Activated CD8-positive, alpha-beta T cell treated with anti-CD3 and anti-CD28 coated beads for 36 hours (primary cell): ENCODE results near the gene POU2F1. TPM values are rescaled to one million over a fixed set of nuclear protein-coding genes. Genes with fewer than 3 reads are reported as not detected.
A peak's percentile ranks its signal among the peaks of the same experiment; 100 is the strongest.

Experiments
- ATAC-seq: fragments of 200-7000 bp; cut with Tn5 transposase; one replicate; pipeline ENCODE4 v1.10.0; 2021; ENCODE audit warnings: mild to moderate bottlenecking, moderate library complexity
- CTCF ChIA-PET: fragments of 350-600 bp; sonication (Branson Sonifier 250); formaldehyde crosslinking; loops from one replicate; lab custom pipeline; 2021; ENCODE audit warnings: antibody characterized with exemption; lab: Charles Lee
- POLR2A ChIA-PET: fragments of 350-600 bp; sonication (Branson Sonifier 250); formaldehyde crosslinking; loops from one replicate; lab custom pipeline; 2021; ENCODE audit warnings: antibody characterized with exemption; lab: Charles Lee
- DNase-seq: peaks from one replicate; pipeline ENCODE4 v3.0.0-alpha.2; 2020
- H3K27ac Mint-ChIP-seq: one replicate; pipeline ENCODE4 v1.8.0; 2021; ENCODE audit warnings: mild to moderate bottlenecking, mixed read lengths
- H3K27me3 Mint-ChIP-seq: one replicate; pipeline ENCODE4 v1.8.0; 2021; ENCODE audit warnings: mixed read lengths
- H3K36me3 Mint-ChIP-seq: one replicate; pipeline ENCODE4 v1.8.0; 2021; ENCODE audit warnings: low read depth, mixed read lengths
- H3K4me1 Mint-ChIP-seq: one replicate; pipeline ENCODE4 v1.8.0; 2021; ENCODE audit warnings: low read depth, mixed read lengths
- H3K4me3 Mint-ChIP-seq: one replicate; pipeline ENCODE4 v1.8.0; 2021; ENCODE audit warnings: mild to moderate bottlenecking, moderate library complexity, mixed read lengths
- H3K9me3 Mint-ChIP-seq: one replicate; pipeline ENCODE4 v1.8.0; 2021; ENCODE audit warnings: mixed read lengths
- CTCF ChIP-seq: fragments of 200-600 bp; IDR thresholded peaks from one replicate; pipeline ENCODE4 v1.8.0; 2022; ENCODE audit warnings: antibody characterized with exemption, mild to moderate bottlenecking
- intact Hi-C: fragments of 100-400 bp; cut with micrococcal nuclease; formaldehyde crosslinking; loops from one replicate; pipeline ENCODE4 v1.10.0; 2022
- total RNA-seq, 2 experiments: library from RNA; stranded (reverse); gene quantifications; one replicate each; pipeline ENCODE4 v1.2.3, GENCODE V29; 2021

POU2F1 gene
- total RNA-seq, 2 experiments from 2014 or later = 23.6 to 24.2 TPM

GRCh38 chr1:167430134-167430848, 209.6 kb downstream of the POU2F1 start:
- no peak for TF ChIP-seq CTCF
- no peak overlapping the region for H3K4me3 Mint-ChIP-seq
- no peaks in the 10 kb centered on the region for H3K27me3 Mint-ChIP-seq
- no peaks in the 10 kb centered on the region for H3K9me3 Mint-ChIP-seq
- peak overlapping the region; percentile 84 for H3K27ac Mint-ChIP-seq
- DNase-seq = no peak
- peaks cover 34% of the 10 kb centered on the region for H3K36me3 Mint-ChIP-seq
- POLR2A ChIA-PET = interaction anchor here (0.9 kb wide), 1 partner anchor 9 kb away, joined by 3 read pairs; no protein-coding TSS in a partner anchor
- CTCF ChIA-PET = interaction anchor here (1.5 to 2.6 kb wide), 2 partner anchors 104 to 111 kb away, joined by 4 to 13 read pairs; no protein-coding TSS in a partner anchor
- peaks cover 39% of the 10 kb centered on the region for H3K4me1 Mint-ChIP-seq
- ATAC-seq = peak; percentile 11
- intact Hi-C loops = no loop called here

DNA sequence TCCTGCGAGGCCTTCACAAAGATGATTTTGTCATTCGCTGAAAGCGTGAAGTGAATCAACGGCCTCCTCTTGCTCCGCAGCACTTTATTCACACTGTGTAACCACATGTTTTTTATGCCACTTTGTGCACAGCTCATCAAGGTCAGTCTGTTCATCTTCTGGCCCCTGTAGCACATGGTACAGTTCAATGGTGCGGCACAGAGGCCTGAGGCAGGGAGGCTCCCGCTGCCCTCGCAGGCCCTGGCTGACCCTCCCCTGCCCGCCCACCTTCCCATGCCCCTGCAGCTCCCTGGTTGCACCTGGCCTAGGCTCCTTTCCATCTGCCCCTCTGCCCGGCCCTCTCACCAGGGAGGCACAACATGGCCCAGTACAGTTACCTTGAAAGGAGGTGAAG, 210.2 kb downstream of the POU2F1 start:
- peaks cover 39% of the 10 kb centered on the region for H3K36me3 Mint-ChIP-seq
- POLR2A ChIA-PET = interaction anchor here (0.9 kb wide), 1 partner anchor 8 kb away, joined by 3 read pairs; no protein-coding TSS in a partner anchor
- no peak for ATAC-seq

GRCh38 chr1:167431261-167431908, 210.7 kb downstream of the POU2F1 start:
- no peak overlapping the region for H3K4me3 Mint-ChIP-seq
- peaks cover 45% of the 10 kb centered on the region for H3K36me3 Mint-ChIP-seq
- H3K9me3 Mint-ChIP-seq = no peaks in the 10 kb centered on the region
- DNase-seq (no peak), ATAC-seq (peak; percentile 50)
- ChIA-PET POLR2A (interaction anchor here (1.0 to 1.2 kb wide), 2 partner anchors 9 to 87 kb away, joined by 3 to 9 read pairs; partner anchors contain the start of gene CD247), CTCF (interaction anchor here (1.2 to 2.6 kb wide), 4 partner anchors 29 to 110 kb away, joined by 4 to 13 read pairs (median 4); no protein-coding TSS in a partner anchor)
- H3K4me1 Mint-ChIP-seq = peaks cover 49% of the 10 kb centered on the region
- H3K27me3 Mint-ChIP-seq = no peaks in the 10 kb centered on the region
- intact Hi-C loops = no loop called here
- peak overlapping the region; percentile 84 for H3K27ac Mint-ChIP-seq
- no peak for TF ChIP-seq CTCF

More for the DNA sequence above, 210.2 kb downstream of the POU2F1 start:
- no peak overlapping the region for H3K4me3 Mint-ChIP-seq
- TF ChIP-seq CTCF = no peak
- no peaks in the 10 kb centered on the region for H3K9me3 Mint-ChIP-seq
- peaks cover 44% of the 10 kb centered on the region for H3K4me1 Mint-ChIP-seq
- no peak for DNase-seq
- H3K27ac Mint-ChIP-seq = peak overlapping the region; percentile 84
- no peaks in the 10 kb centered on the region for H3K27me3 Mint-ChIP-seq
- CTCF ChIA-PET = interaction anchor here (1.5 to 2.6 kb wide), 2 partner anchors 103 to 110 kb away, joined by 4 to 13 read pairs; no protein-coding TSS in a partner anchor
- intact Hi-C loops = no loop called here

DNA sequence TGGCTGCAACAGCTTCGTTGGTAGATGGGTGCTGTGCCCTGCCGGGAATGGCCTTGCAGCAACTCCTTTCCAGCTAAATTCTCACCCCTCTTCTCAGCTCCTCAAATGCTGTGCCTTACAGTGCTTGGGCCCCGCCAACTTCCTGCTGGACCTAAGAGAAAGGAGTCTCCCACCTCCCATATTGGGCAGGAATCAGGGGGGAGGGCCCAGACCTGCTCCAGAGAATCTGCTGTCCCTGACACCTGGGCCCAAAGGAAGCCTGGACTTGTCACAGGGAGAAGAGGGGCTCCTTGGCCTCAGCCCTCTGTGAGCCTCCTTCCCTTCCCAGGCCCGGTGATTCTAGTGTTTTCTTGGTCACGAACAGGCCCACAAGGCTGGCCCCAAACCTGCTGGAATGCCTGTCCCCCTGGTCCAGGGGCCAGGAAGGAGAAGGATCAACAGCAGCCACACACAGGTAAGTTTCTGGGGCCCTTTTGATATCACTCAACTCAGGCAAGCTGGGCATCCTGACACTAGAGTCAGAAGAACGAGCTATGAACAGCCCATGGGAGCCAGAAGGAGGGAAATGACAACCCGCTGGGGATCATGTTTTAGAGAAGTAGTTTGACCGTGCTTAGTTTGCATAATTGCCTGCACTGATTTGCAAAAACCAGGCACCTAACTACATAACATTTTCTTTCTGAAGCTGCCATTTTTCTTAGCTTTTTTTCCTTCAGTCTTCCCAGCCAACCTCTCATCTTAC, 211.4 kb downstream of the POU2F1 start:
- ChIA-PET CTCF (interaction anchor here (1.1 to 3.3 kb wide), 7 partner anchors 9 to 165 kb away, joined by 3 to 17 read pairs (median 4); no protein-coding TSS in a partner anchor), POLR2A (interaction anchor here (0.8 to 1.6 kb wide), 4 partner anchors 8 to 86 kb away, joined by 3 to 9 read pairs (median 4); partner anchors contain the start of gene CD247)
- ATAC-seq = no peak
- peak overlapping the region; percentile 68 for H3K27ac Mint-ChIP-seq
- intact Hi-C loops = no loop called here
- DNase-seq = no peak
- H3K36me3 Mint-ChIP-seq = peaks cover 52% of the 10 kb centered on the region
- H3K27me3 Mint-ChIP-seq = no peaks in the 10 kb centered on the region
- no peaks in the 10 kb centered on the region for H3K9me3 Mint-ChIP-seq
- H3K4me3 Mint-ChIP-seq = no peak overlapping the region
- TF ChIP-seq CTCF = no peak
- H3K4me1 Mint-ChIP-seq = peaks cover 56% of the 10 kb centered on the region
